Osteoblast (primary cell): ENCODE data around the gene CD200R1L. TPM values are rescaled to one million over a fixed set of nuclear protein-coding genes. Genes with fewer than 3 reads are reported as not detected.

Source experiments
- DNase-seq: peaks from one replicate; pipeline ENCODE4 v3.0.0; 2011; ENCODE audit warnings: low spot score, mixed read lengths; ENCODE audit not compliant: insufficient read length; ENCODE audit errors: missing footprints
- H2AFZ ChIP-seq: 2 replicates; pipeline ENCODE4 v1.6.0; 2011; ENCODE audit warnings: mild to moderate bottlenecking, low read length
- H3K27ac ChIP-seq: 2 replicates; pipeline ENCODE4 v1.5.1; 2011; ENCODE audit warnings: mild to moderate bottlenecking, low read depth, low read length, moderate library complexity
- H3K27me3 ChIP-seq: 2 replicates; pipeline ENCODE4 v1.6.0; 2012; ENCODE audit warnings: mild to moderate bottlenecking, control low read depth, inconsistent platforms, low read length, moderate library complexity; ENCODE audit not compliant: insufficient read depth
- H3K36me3 ChIP-seq: 2 replicates; pipeline ENCODE4 v1.5.1; 2011; ENCODE audit warnings: mild to moderate bottlenecking, low read length, control low read depth, moderate library complexity; ENCODE audit not compliant: insufficient read depth
- H3K4me1 ChIP-seq: 2 replicates; pipeline ENCODE4 v1.5.1; 2011; ENCODE audit warnings: mild to moderate bottlenecking, low read length, control low read depth, moderate library complexity; ENCODE audit not compliant: insufficient read depth
- H3K4me2 ChIP-seq: 2 replicates; pipeline ENCODE4 v1.6.0; 2011; ENCODE audit warnings: mild to moderate bottlenecking, low read length; ENCODE audit not compliant: insufficient read depth
- H3K4me3 ChIP-seq: fragments of 200-600 bp; sonication (generic); 3 replicates; pipeline ENCODE4 v1.5.1; 2012; ENCODE audit warnings: mild to moderate bottlenecking, low read length, inconsistent platforms; ENCODE audit not compliant: insufficient read depth
- H3K79me2 ChIP-seq: 2 replicates; pipeline ENCODE4 v1.6.0; 2012; ENCODE audit warnings: mild to moderate bottlenecking, low read length, control low read depth, inconsistent platforms; ENCODE audit not compliant: insufficient read depth
- H3K9me3 ChIP-seq: 2 replicates; pipeline ENCODE4 v1.5.1; 2011; ENCODE audit warnings: low read depth, low read length, control low read depth
- H4K20me1 ChIP-seq: 2 replicates; pipeline ENCODE4 v1.6.0; 2012; ENCODE audit warnings: mild to moderate bottlenecking, low read length, control low read depth; ENCODE audit not compliant: insufficient read depth
- CTCF ChIP-seq: IDR thresholded peaks from 2 replicates; pipeline ENCODE4 v1.5.1; 2011; ENCODE audit warnings: mild to moderate bottlenecking, low read depth, low read length, moderate library complexity; ENCODE audit errors: extremely low read depth
- total RNA-seq: library from RNA; depleted of rRNA; stranded (reverse); fragments of >200 nt; gene quantifications from 2 replicates; pipeline ENCODE4 v1.2.3, GENCODE V29; 2012

Gene CD200R1L
- total RNA-seq, 1 donor, result not detected

- Histone ChIP-seq H3K4me3 (no peak overlapping the region), H4K20me1 (no peaks in the 10 kb centered on the region), H3K36me3 (no peaks in the 10 kb centered on the region), H3K9me3 (no peaks in the 10 kb centered on the region), H3K4me1 (peaks cover 14% of the 10 kb centered on the region), H2AFZ (no peak overlapping the region), H3K27me3 (no peaks in the 10 kb centered on the region), H3K79me2 (no peaks in the 10 kb centered on the region), H3K4me2 (no peak overlapping the region), H3K27ac (no peak overlapping the region)
- TF ChIP-seq CTCF, result no peak
- DNase-seq, result no peak
These were observed 28.9 kb downstream of the CD200R1L start for GRCh38 chr3:112817797-112818196.

- Histone ChIP-seq H4K20me1 (no peaks in the 10 kb centered on the region), H3K4me2 (no peak overlapping the region), H3K27ac (no peak overlapping the region), H3K36me3 (no peaks in the 10 kb centered on the region), H2AFZ (no peak overlapping the region), H3K4me1 (peaks cover 15% of the 10 kb centered on the region), H3K4me3 (no peak overlapping the region), H3K27me3 (no peaks in the 10 kb centered on the region), H3K79me2 (no peaks in the 10 kb centered on the region), H3K9me3 (no peaks in the 10 kb centered on the region)
- TF ChIP-seq CTCF, result no peak
- no peak for DNase-seq
These were observed 29.4 kb downstream of the CD200R1L start for GRCh38 chr3:112817271-112817670.

GRCh38 chr3:112815981-112816380 lies 30.7 kb downstream of the CD200R1L start:
- no peak for TF ChIP-seq CTCF
- Histone ChIP-seq H3K4me1 (peaks cover 26% of the 10 kb centered on the region), H4K20me1 (no peaks in the 10 kb centered on the region), H2AFZ (no peak overlapping the region), H3K4me3 (no peak overlapping the region), H3K79me2 (no peaks in the 10 kb centered on the region), H3K9me3 (no peaks in the 10 kb centered on the region), H3K36me3 (no peaks in the 10 kb centered on the region), H3K27me3 (no peaks in the 10 kb centered on the region), H3K4me2 (no peak overlapping the region), H3K27ac (no peak overlapping the region)
- DNase-seq, result no peak

- Histone ChIP-seq H4K20me1 (no peaks in the 10 kb centered on the region), H3K27ac (peak overlapping the region; percentile 68), H3K4me1 (peaks cover 33% of the 10 kb centered on the region), H3K4me2 (no peak overlapping the region), H2AFZ (no peak overlapping the region), H3K27me3 (no peaks in the 10 kb centered on the region), H3K9me3 (no peaks in the 10 kb centered on the region), H3K4me3 (no peak overlapping the region), H3K36me3 (no peaks in the 10 kb centered on the region), H3K79me2 (no peaks in the 10 kb centered on the region)
- TF ChIP-seq CTCF, result peak; percentile 69
- no peak for DNase-seq
These were observed 32.4 kb downstream of the CD200R1L start for GRCh38 chr3:112814266-112814665.
